WERI-Rb-1 (cell line): ENCODE results near the gene CHRNB4.

Experiments
- DNase-seq: peaks from one replicate; pipeline ENCODE4 v3.0.0-alpha.2; 2020
- H3K27ac ChIP-seq: fragments of 250-450 bp; sonication (Bioruptor Pico); 2 replicates; pipeline ENCODE4 v1.5.1; 2020; ENCODE audit warnings: mild to moderate bottlenecking, moderate library complexity
- H3K27me3 ChIP-seq: fragments of 250-450 bp; sonication (Bioruptor Pico); 2 replicates; pipeline ENCODE4 v1.5.1; 2021; ENCODE audit warnings: mild to moderate bottlenecking, low read depth, moderate library complexity; ENCODE audit not compliant: insufficient read depth, severe bottlenecking
- H3K36me3 ChIP-seq: fragments of 250-450 bp; sonication (Bioruptor Pico); 2 replicates; pipeline ENCODE4 v1.5.1; 2020; ENCODE audit warnings: mild to moderate bottlenecking, moderate library complexity
- H3K4me3 ChIP-seq: 2 replicates; pipeline ENCODE4 v1.5.1; 2011; ENCODE audit warnings: low read depth, mild to moderate bottlenecking, control low read depth, low read length
- H3K9me3 ChIP-seq: fragments of 250-450 bp; sonication (Bioruptor Pico); 2 replicates; pipeline ENCODE4 v1.5.1; 2021; ENCODE audit warnings: mild to moderate bottlenecking, moderate library complexity; ENCODE audit not compliant: severe bottlenecking
- TF ChIP-seq, protein P1 (sequence below): IDR thresholded peaks from 2 replicates; pipeline ENCODE4 v1.5.1; 2011; ENCODE audit warnings: low read depth, mild to moderate bottlenecking, control low read depth, inconsistent platforms, low read length

Gene CHRNB4

DNA sequence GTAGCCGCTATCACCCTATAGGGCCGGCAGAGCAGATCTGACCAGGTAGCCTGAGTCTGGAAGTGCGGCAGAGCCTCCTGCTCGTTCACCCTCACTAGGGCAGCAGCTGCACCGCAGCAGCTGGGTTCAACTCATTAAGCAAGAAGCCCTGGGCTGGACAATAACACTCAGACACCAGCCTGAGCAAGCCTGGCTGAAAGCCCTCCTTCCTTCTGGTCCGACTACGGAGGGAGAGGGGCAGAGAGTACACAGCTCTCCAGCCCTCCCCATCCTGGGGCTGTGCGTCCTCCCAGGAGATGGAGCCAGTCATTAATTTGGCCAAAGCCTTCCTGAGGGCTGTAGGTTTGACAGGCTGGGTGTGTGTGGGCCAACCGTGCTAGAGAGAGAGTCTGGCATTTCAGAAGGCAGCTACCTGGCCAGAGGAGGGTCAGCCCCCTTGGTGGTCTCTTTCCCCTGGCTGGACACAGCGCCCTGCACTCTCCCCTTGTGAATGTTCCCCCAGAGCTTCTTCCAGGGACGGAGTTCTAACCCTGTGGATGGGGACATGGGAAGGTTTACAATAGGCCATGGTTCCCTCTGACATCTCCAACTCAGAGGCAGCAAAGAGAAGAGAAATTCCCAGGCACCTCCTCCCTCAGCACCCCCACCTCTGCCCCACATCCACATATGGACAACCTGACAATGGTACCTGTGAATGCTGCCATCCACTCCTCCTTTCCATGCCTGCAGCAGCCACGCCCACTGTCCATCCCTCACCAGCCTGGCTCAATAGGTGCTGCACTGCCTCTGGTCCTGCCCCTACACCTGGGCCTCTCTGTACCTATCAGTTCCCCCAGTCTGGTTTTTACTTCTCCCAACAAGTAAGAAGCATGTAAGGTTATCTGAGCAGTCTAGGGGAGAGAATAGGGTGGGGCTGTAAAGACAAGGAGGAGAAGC lies 6.5 kb downstream of the CHRNB4 start:
- no peaks in the 10 kb centered on the region for H3K27me3 ChIP-seq
- no peak overlapping the region for H3K4me3 ChIP-seq
- H3K27ac ChIP-seq = no peak overlapping the region
- DNase-seq = no peak
- TF ChIP-seq, protein P1, sequence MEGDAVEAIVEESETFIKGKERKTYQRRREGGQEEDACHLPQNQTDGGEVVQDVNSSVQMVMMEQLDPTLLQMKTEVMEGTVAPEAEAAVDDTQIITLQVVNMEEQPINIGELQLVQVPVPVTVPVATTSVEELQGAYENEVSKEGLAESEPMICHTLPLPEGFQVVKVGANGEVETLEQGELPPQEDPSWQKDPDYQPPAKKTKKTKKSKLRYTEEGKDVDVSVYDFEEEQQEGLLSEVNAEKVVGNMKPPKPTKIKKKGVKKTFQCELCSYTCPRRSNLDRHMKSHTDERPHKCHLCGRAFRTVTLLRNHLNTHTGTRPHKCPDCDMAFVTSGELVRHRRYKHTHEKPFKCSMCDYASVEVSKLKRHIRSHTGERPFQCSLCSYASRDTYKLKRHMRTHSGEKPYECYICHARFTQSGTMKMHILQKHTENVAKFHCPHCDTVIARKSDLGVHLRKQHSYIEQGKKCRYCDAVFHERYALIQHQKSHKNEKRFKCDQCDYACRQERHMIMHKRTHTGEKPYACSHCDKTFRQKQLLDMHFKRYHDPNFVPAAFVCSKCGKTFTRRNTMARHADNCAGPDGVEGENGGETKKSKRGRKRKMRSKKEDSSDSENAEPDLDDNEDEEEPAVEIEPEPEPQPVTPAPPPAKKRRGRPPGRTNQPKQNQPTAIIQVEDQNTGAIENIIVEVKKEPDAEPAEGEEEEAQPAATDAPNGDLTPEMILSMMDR = no peak
- no peaks in the 10 kb centered on the region for H3K9me3 ChIP-seq
- peaks cover 55% of the 10 kb centered on the region for H3K36me3 ChIP-seq

DNA sequence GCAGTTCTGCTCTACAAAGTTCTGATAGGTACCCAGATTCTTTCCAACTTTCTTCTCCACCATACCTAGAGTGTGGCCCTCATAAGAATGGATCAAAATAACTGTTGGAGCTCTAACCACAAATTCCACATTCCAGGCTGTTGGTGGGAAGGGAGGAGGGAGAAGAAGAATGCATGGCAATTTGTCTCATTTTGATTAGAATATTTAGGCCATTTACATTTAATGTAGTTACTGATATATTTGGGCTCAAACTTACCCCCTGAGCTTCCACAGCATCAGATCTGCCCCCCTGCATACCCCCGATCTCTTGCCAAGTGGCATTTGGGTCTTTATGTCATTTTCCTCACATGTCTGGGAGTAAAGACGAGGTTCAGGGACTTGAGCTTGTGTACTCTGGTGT lies 7.7 kb downstream of the CHRNB4 start:
- no peak overlapping the region for H3K27ac ChIP-seq
- no peaks in the 10 kb centered on the region for H3K27me3 ChIP-seq
- DNase-seq = no peak
- H3K9me3 ChIP-seq = no peaks in the 10 kb centered on the region
- H3K36me3 ChIP-seq = peaks cover 66% of the 10 kb centered on the region
- TF ChIP-seq, protein P1 = no peak
- H3K4me3 ChIP-seq = no peak overlapping the region

DNA sequence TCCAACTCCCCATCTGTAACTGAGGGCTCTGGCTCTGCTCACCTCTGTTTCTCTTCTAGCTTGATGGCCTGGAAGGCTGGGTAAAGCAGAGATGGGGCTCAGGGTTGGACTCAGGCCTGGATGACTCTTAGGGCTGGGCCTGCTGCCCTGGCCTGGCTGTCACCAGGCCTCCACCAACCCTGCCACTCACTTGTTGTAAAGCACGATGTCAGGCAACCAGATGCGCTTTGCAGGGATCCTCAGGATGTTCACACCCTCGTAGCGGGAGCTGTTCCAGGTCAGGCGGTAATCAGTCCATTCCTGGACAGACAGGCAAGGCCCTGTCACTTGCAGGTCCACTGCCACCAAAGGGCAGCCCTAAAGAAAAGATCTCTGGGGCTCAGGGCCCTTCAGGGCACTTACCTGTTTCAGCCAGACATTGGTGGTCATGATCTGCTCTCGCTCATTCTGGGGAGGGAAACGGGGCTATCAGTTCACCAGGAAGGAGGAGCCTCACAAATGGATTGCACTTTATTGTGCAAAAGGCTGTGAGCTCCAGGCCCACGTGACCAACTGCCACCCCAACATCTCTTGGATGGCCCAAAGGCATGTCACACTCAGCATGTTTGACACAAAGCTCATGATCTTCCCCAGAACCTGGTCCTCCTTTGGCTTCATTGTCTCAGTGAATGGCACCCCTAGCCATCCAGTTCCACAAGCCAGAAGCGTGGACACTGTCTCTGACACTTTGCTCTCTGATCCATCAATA lies 9.9 kb downstream of the CHRNB4 start:
- Histone ChIP-seq H3K36me3 (peaks cover 78% of the 10 kb centered on the region), H3K9me3 (no peaks in the 10 kb centered on the region), H3K27me3 (no peaks in the 10 kb centered on the region), H3K4me3 (no peak overlapping the region), H3K27ac (no peak overlapping the region)
- no peak for DNase-seq
- TF ChIP-seq, protein P1 = no peak

DNA sequence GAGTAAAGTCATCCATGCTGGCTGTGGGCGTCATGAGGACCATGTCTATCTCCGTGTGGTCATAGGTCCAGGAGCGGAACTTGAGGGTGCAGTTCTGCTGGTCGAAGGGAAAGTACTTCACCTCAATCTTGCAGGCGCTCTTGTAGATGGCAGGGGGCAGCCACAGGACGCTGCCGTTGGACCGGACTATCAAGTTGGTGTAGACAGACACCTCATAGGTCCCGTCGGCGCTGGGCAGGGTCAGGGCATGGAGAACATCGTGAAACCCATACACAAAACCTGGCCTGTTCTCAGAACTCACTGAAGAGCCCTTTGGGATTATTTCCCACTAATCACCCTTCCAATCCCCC lies 11.3 kb downstream of the CHRNB4 start:
- Histone ChIP-seq H3K27ac (no peak overlapping the region), H3K27me3 (no peaks in the 10 kb centered on the region), H3K36me3 (peaks cover 83% of the 10 kb centered on the region), H3K4me3 (no peak overlapping the region), H3K9me3 (no peaks in the 10 kb centered on the region)
- TF ChIP-seq, protein P1 = no peak
- DNase-seq = no peak

DNA sequence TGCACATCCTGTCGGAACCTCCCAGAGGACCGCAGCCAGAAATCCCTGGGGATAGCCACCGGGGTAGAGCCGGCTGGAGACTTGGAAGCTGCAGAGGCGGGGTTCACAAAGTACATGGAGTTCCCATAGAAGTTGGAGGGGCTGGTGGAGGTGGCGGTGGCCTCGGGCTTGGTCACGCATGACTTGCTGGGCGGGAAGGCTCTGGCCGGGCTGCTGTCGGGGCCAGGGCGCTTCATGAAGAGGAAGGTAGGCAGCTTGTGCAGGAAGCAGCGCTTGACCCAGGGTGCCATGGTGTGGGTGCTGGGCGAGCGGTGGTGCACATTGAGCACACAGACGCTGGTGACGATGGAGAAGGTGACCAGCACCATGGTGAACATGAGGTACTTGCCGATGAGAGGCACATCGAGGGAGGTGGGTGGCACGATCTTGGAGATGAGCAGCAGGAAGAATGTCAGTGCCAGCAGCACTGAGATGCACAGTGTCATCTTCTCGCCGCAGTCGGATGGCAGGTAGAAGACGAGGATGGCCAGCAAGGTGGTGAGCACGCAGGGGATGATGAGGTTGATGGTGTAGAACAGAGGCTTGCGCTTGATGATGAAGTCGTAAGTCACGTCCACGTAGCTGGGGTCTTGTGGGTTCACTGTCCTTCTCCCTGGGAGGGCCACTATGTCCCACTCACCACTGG lies 11.8 kb downstream of the CHRNB4 start:
- Histone ChIP-seq H3K27me3 (no peaks in the 10 kb centered on the region), H3K9me3 (no peaks in the 10 kb centered on the region), H3K4me3 (no peak overlapping the region), H3K27ac (no peak overlapping the region), H3K36me3 (peaks cover 83% of the 10 kb centered on the region)
- TF ChIP-seq, protein P1 = no peak
- DNase-seq = no peak
